PC-3 (cell line): ENCODE measurements around the gene FAM163A.

Source experiments
- CTCF ChIP-seq: fragments of 300-600 bp; sonication (generic); conservative IDR thresholded peaks from 2 replicates; pipeline ENCODE4 v1.5.1; 2017; ENCODE audit warnings: antibody characterized with exemption, low read depth, mild to moderate bottlenecking, low read length
- EZH2 ChIP-seq: fragments of 300-600 bp; sonication (generic); IDR thresholded peaks from one replicate; pipeline ENCODE4 v1.6.1; 2017; ENCODE audit warnings: antibody characterized with exemption, mild to moderate bottlenecking, low read length; ENCODE audit not compliant: unreplicated experiment
- EZH2phosphoT487 ChIP-seq: fragments of 300-600 bp; sonication (generic); IDR thresholded peaks from 2 replicates; pipeline ENCODE4 v1.6.1; 2018; ENCODE audit warnings: mild to moderate bottlenecking, antibody characterized with exemption, low read length, borderline replicate concordance

- TF ChIP-seq EZH2 (no peak), CTCF (no peak), EZH2phosphoT487 (no peak)
Measured at GRCh38 chr1:179767177-179767581, 24.1 kb downstream of the FAM163A start.
